ENCODE results near the gene CIB4. TPM values are rescaled to one million over a fixed set of nuclear protein-coding genes. Genes with fewer than 3 reads are reported as not detected.

Gene CIB4
- total and polyA plus RNA-seq, 9 donors = 3.9 TPM; not detected in 8

DNA sequence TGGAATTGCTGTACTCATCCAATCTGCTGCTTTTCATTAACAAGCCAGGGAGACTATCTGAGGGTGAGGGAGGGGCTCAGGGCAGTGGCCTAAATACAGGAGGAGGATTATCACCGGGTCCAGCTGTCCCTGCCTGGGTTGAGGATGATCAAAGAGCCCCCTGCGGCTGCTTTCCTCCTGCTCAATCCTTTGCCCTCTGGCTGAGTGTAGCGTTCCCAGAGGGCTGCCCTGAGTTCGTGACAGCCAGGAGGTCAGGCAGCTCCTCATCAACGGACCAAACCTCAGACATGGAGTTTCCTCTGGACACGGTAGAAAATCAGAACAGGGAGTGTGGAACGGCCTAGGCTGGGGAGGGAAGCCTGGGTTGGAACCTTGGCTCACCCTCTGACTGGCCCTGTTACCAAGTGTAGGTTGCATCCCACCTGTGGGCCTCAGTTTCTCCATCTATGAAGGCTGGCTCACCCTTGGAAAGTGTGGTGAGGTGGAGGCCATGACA lies 23.5 kb downstream of the CIB4 start:
- Histone ChIP-seq H3K4me3 (no peak overlapping the region), H3K36me3 (no peaks in the 10 kb centered on the region), H3K4me1 (ENCODE audit: insufficient read depth) (peaks cover 11% of the 10 kb centered on the region), H3K27ac (no peak overlapping the region), H3K9me3 (no peaks in the 10 kb centered on the region), H3K27me3 (no peaks in the 10 kb centered on the region)
- TF ChIP-seq, protein P1, sequence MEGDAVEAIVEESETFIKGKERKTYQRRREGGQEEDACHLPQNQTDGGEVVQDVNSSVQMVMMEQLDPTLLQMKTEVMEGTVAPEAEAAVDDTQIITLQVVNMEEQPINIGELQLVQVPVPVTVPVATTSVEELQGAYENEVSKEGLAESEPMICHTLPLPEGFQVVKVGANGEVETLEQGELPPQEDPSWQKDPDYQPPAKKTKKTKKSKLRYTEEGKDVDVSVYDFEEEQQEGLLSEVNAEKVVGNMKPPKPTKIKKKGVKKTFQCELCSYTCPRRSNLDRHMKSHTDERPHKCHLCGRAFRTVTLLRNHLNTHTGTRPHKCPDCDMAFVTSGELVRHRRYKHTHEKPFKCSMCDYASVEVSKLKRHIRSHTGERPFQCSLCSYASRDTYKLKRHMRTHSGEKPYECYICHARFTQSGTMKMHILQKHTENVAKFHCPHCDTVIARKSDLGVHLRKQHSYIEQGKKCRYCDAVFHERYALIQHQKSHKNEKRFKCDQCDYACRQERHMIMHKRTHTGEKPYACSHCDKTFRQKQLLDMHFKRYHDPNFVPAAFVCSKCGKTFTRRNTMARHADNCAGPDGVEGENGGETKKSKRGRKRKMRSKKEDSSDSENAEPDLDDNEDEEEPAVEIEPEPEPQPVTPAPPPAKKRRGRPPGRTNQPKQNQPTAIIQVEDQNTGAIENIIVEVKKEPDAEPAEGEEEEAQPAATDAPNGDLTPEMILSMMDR (IDR thresholded peaks at IDR 0.05) = no peak
- TF ChIP-seq POLR2A (IDR thresholded peaks at IDR 0.05) (no peak), EP300 (IDR thresholded peaks at IDR 0.05) (no peak)
- 48 to 53% (median 48%) methylated on average over 7 of the region's 7 CpGs for WGBS, 3 donors
- no peak for DNase-seq
- intact Hi-C loops (cut with DNase I) = no loop called here

DNA sequence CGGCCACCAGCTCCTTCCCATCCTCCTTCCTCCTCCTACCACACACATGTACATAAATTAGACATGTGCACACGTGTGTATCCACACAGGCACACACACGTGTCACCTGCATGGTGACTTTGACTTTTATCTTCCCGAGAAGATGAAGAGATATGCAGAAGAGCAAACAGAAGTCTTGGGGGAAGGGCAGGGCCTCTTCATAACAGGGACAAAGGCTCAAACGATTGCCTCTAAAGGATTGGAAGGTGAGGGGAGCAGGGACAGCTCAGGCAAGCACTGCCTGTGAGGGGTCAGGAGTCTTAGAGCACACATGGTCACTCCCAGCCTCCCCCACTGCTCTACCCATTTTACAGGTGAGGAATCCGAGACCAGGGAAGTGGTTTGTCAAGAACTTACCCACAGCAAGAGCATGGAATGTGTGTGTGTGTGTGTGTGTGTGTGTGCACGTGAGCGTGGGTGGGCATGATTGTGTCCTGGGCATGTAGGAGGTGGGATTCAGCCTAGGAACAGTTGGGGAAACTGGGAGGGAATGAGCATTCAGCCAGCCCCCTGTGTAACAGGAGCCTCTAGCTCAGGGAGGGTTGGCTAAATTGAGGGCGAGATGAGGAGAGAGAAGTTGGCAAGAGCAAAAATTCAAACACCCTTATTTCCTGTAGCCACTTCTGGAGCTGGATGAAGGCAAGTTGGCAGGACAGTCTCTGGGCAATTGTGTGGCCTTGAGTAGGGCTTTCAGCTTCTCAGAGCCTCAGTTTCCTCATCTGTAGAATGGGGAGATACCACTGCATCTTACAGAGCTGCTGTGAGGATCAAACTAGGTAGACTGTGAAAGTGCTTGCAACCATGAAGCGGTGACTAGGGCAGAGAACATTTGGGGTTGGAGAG lies 24.2 kb downstream of the CIB4 start:
- 74 to 79% (median 78%) methylated on average over 10 of the region's 10 CpGs for WGBS, 3 donors
- Histone ChIP-seq H3K27ac (no peak overlapping the region), H3K4me3 (no peak overlapping the region), H3K9me3 (no peaks in the 10 kb centered on the region), H3K27me3 (no peaks in the 10 kb centered on the region), H3K4me1 (ENCODE audit: insufficient read depth) (peaks cover 14% of the 10 kb centered on the region), H3K36me3 (no peaks in the 10 kb centered on the region)
- TF ChIP-seq EP300 (IDR thresholded peaks at IDR 0.05) = no peak
- TF ChIP-seq, protein P1 (IDR thresholded peaks at IDR 0.05) = no peak
- no peak for TF ChIP-seq POLR2A (IDR thresholded peaks at IDR 0.05)
- intact Hi-C loops (cut with DNase I) = no loop called here
- no peak for DNase-seq

DNA sequence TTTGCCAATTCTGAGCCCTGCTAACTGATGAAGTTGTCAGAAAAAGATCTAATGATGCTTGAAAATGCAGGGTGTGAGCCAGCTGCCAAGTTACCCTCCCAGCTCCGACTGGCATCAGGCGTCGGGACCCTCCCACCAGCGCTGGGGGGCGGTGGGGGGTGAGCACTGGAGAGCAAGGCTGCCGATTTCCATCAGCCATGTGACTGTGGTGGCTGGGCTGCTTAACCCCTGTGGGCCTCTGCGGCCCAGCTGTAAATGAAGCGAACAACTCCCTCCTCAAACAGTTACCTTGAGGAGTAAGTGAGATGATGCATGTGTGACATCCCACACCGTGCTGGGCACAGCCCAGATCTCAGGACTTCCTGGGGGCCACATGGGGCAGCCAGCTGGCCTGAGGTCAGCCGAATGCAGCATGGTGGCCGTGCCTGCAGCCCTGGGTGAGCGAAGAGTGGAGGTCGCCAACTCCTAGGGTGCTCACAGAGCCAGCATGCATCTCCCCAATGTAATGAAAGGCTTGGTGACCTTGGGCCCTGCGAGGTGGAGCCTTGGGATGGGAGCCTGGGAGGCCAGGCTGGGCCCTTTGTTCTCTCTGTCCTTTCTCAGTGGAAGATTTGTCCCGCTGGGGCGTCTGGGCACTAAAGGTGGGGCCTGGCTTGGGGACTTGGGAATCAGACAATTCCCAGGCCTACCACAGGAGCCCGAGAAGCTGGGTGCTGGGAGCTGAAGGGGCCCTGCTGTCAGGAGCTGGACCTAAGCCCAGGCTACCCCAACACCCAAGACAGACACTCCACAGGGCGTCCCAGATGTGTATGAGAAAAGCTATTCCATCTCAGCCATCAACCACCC lies 25.1 kb downstream of the CIB4 start:
- Histone ChIP-seq H3K27ac (no peak overlapping the region), H3K4me1 (ENCODE audit: insufficient read depth) (peaks cover 14% of the 10 kb centered on the region), H3K4me3 (no peak overlapping the region), H3K9me3 (no peaks in the 10 kb centered on the region), H3K36me3 (no peaks in the 10 kb centered on the region), H3K27me3 (no peaks in the 10 kb centered on the region)
- WGBS, 3 donors = 54 to 58% (median 55%) methylated on average over 18 of the region's 18 CpGs
- peak in 1 of 5 donors; percentile 12 for DNase-seq
- TF ChIP-seq, protein P1 (IDR thresholded peaks at IDR 0.05) = no peak
- TF ChIP-seq EP300 (IDR thresholded peaks at IDR 0.05) = no peak
- intact Hi-C loops (cut with DNase I) = no loop called here

DNA sequence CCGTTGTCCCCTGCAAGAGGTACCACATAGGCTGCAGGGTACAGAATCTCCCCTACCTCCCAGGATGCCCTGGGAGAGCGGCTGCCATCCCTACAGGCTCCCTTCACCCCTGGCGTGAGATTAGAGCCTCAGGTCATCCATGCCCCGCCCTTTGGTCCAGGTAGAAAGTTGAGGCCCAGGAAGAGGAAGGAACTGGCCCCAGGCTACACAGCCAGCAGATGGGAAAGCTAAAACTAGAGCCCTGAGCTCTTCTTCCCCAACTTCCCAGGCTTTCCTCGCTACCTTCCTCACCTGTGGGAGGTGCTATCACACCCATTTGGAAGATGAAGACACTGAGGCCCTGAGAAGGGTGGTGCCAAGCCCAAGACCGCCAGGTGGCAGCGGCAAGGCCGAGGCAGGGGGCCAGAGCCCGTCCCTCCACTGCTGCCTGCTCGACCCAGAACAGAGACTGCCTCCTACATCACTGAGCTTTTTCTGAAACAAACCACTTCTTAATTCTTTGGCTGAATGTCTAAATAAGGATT lies 25.8 kb downstream of the CIB4 start:
- H3K27ac ChIP-seq = no peak overlapping the region
- H3K4me3 ChIP-seq = no peak overlapping the region
- DNase-seq = peak in 1 of 5 donors; percentile 10
- intact Hi-C loops (cut with DNase I) = no loop called here
- H3K4me1 ChIP-seq (ENCODE audit: insufficient read depth) = peaks cover 14% of the 10 kb centered on the region
- TF ChIP-seq EP300 (IDR thresholded peaks at IDR 0.05) (no peak), POLR2A (IDR thresholded peaks at IDR 0.05) (no peak)
- TF ChIP-seq, protein P1 (IDR thresholded peaks at IDR 0.05) = no peak
- 48 to 72% (median 55%) methylated on average over 10 of the region's 10 CpGs for WGBS, 3 donors
- H3K27me3 ChIP-seq = no peaks in the 10 kb centered on the region
- H3K9me3 ChIP-seq = no peaks in the 10 kb centered on the region
- H3K36me3 ChIP-seq = no peaks in the 10 kb centered on the region

Data from ovary (tissue), 9 donors.